CD4-positive, alpha-beta memory T cell (primary cell): ENCODE measurements around the gene PIP5K1A. TPM values are rescaled to one million over a fixed set of nuclear protein-coding genes. Genes with fewer than 3 reads are reported as not detected.

ENCODE experiments used
- CTCF ChIA-PET: fragments of 350-600 bp; sonication (Branson Sonifier 250); formaldehyde crosslinking; loops from one replicate; lab custom pipeline; 2021; ENCODE audit warnings: inconsistent platforms; ENCODE audit not compliant: partially characterized antibody; lab: Charles Lee
- POLR2A ChIA-PET: fragments of 350-600 bp; sonication (Branson Sonifier 250); formaldehyde crosslinking; loops from one replicate; lab custom pipeline; 2021; ENCODE audit not compliant: partially characterized antibody; lab: Charles Lee
- DNase-seq, 5 donors: peaks; one replicate each; pipeline versions ENCODE4 v3.0.0 to v3.0.0-alpha.2; 2020 to 2022; ENCODE audit warnings: mixed read lengths in 1 of 5
- H3K27ac ChIP-seq: one replicate; pipeline ENCODE4 v1.7.0; 2013; ENCODE audit warnings: low read depth, low read length
- H3K27me3 ChIP-seq: 2 replicates; pipeline ENCODE4 v1.7.0; 2013; ENCODE audit warnings: mild to moderate bottlenecking, low read length, moderate library complexity; ENCODE audit not compliant: insufficient read depth
- H3K36me3 ChIP-seq: 2 replicates; pipeline ENCODE4 v1.7.0; 2013; ENCODE audit warnings: mild to moderate bottlenecking, low read length, moderate library complexity; ENCODE audit not compliant: insufficient read depth
- H3K4me1 ChIP-seq: 2 replicates; pipeline ENCODE4 v1.7.0; 2013; ENCODE audit warnings: mild to moderate bottlenecking, low read length, moderate library complexity; ENCODE audit not compliant: insufficient read depth
- H3K4me3 ChIP-seq, 2 donors: one replicate each; pipeline ENCODE4 v1.7.0; 2013; ENCODE audit warnings: low read length in 2 of 2, mild to moderate bottlenecking in 1 of 2
- H3K9me3 ChIP-seq, 2 donors: one replicate each; pipeline ENCODE4 v1.7.0; 2013; ENCODE audit warnings: low read length in 2 of 2, control low read depth in 1 of 2; ENCODE audit not compliant: control insufficient read depth in 1 of 2
- H3K27ac Mint-ChIP-seq, 7 donors: one replicate each; pipeline ENCODE4 v1.8.0; 2020 to 2021; ENCODE audit warnings: mixed read lengths in 7 of 7, mild to moderate bottlenecking in 6 of 7, inconsistent platforms in 3 of 7, moderate library complexity in 3 of 7
- H3K27me3 Mint-ChIP-seq, 2 donors: one replicate each; pipeline ENCODE4 v1.8.0; 2020 to 2021; ENCODE audit warnings: mixed read lengths in 2 of 2
- H3K36me3 Mint-ChIP-seq, 2 donors: one replicate each; pipeline ENCODE4 v1.8.0; 2020 to 2021; ENCODE audit warnings: mixed read lengths in 2 of 2, inconsistent platforms in 1 of 2, mild to moderate bottlenecking in 1 of 2
- H3K4me1 Mint-ChIP-seq, 4 donors: one replicate each; pipeline ENCODE4 v1.8.0; 2020 to 2021; ENCODE audit warnings: mixed read lengths in 4 of 4, mild to moderate bottlenecking in 1 of 4
- H3K4me3 Mint-ChIP-seq, 8 donors: one replicate each; pipeline ENCODE4 v1.8.0; 2020 to 2021; ENCODE audit warnings: mixed read lengths in 8 of 8, mild to moderate bottlenecking in 7 of 8, moderate library complexity in 6 of 8, inconsistent platforms in 3 of 8
- H3K9me3 Mint-ChIP-seq, 8 donors: one replicate each; pipeline ENCODE4 v1.8.0; 2020 to 2021; ENCODE audit warnings: mixed read lengths in 8 of 8, mild to moderate bottlenecking in 5 of 8, inconsistent platforms in 3 of 8, moderate library complexity in 1 of 8
- intact Hi-C: fragments of 100-400 bp; cut with micrococcal nuclease; formaldehyde crosslinking; loops from one replicate; pipeline ENCODE4 v1.15.1; 2023
- polyA plus RNA-seq, 2 donors: library from polyadenylated mRNA; unstranded; fragments of 300-500 nt; fragmentation: Illumina TruSeq; gene quantifications; one replicate each; pipeline ENCODE4 v1.2.3, GENCODE V29; 2021
- total RNA-seq, 2 experiments: library from RNA; stranded (reverse); gene quantifications; one replicate each; pipeline ENCODE4 v1.2.3, GENCODE V29; 2021

Gene PIP5K1A
- total and polyA plus RNA-seq, 4 experiments from 2014 or later = 13.7 to 53.1 (median 33.5) TPM

GRCh38 chr1:151277249-151277648 is 78.9 kb downstream of the PIP5K1A start:
- H3K27ac ChIP-seq = no peak overlapping the region
- Mint-ChIP-seq H3K9me3 (peaks cover 0 to 6% (median 0%) of the 10 kb centered on the region in 8 donors), H3K27ac (peak overlapping the region in 1 of 7 donors; percentile 8), H3K4me1 (peaks cover 1 to 15% (median 9%) of the 10 kb centered on the region in 4 donors), H3K36me3 (peaks cover 4 to 14% of the 10 kb centered on the region in 2 donors), H3K4me3 (no peak overlapping the region), H3K27me3 (no peaks in the 10 kb centered on the region)
- H3K36me3 ChIP-seq = no peaks in the 10 kb centered on the region
- peaks cover 5% of the 10 kb centered on the region for H3K4me1 ChIP-seq
- ChIA-PET POLR2A (interaction anchor here (1.4 kb wide), 1 partner anchor 22 kb away, joined by 4 read pairs; no protein-coding TSS in a partner anchor), CTCF (interaction anchor here (1.2 to 1.6 kb wide), 2 partner anchors 24 to 63 kb away, joined by 6 to 7 read pairs; no protein-coding TSS in a partner anchor)
- H3K4me3 ChIP-seq = no peak overlapping the region
- intact Hi-C loops = no loop called here
- no peak for DNase-seq
- no peaks in the 10 kb centered on the region for H3K27me3 ChIP-seq
- no peaks in the 10 kb centered on the region for H3K9me3 ChIP-seq

GRCh38 chr1:151281225-151281968 is 83.0 kb downstream of the PIP5K1A start:
- Mint-ChIP-seq H3K36me3 (peaks cover 6 to 35% of the 10 kb centered on the region in 2 donors), H3K9me3 (peaks cover 0 to 8% (median 0%) of the 10 kb centered on the region in 8 donors), H3K4me3 (peak overlapping the region; percentile 94 to 99 (median 98)), H3K27ac (peak overlapping the region; percentile 96 to 100 (median 99)), H3K27me3 (no peaks in the 10 kb centered on the region), H3K4me1 (peaks cover 14 to 47% (median 33%) of the 10 kb centered on the region in 4 donors)
- intact Hi-C loops = loop anchor here (1.0 kb wide), 7 partner anchors 27 to 230 kb away; partner anchors contain the start of genes CGN, PI4KB, PIP5K1A and PSMB4
- Histone ChIP-seq H3K27me3 (no peaks in the 10 kb centered on the region), H3K36me3 (peaks cover 7% of the 10 kb centered on the region), H3K4me3 (peak overlapping the region; percentile 71 to 99), H3K27ac (peak overlapping the region; percentile 94), H3K9me3 (no peaks in the 10 kb centered on the region), H3K4me1 (peaks cover 25% of the 10 kb centered on the region)
- ChIA-PET CTCF (interaction anchor here (0.8 to 6.1 kb wide), 13 partner anchors 14 to 721 kb away, joined by 3 to 56 read pairs (median 4); partner anchors contain the start of genes PI4KB, PSMB4 and PSMD4), POLR2A (interaction anchor here (0.6 to 4.1 kb wide), 26 partner anchors 8 to 1394 kb away, joined by 3 to 50 read pairs (median 5); partner anchors contain the start of genes C1orf56, CDC42SE1, LYSMD1 and MINDY1)
- peak; percentile 93 to 98 (median 95) for DNase-seq

GRCh38 chr1:151281969-151282882 is 83.9 kb downstream of the PIP5K1A start, which contains the start of gene ZNF687:
ZNF687 (plus strand) TSS chr1:151282299; CDS start chr1:151286292, 3,993 bp downstream.
- Histone ChIP-seq H3K27ac (peak within 1 kb of the TSS; percentile 94), H3K36me3 (peaks cover 15% of the 10 kb centered on the region), H3K4me1 (peaks cover 25% of the 10 kb centered on the region), H3K27me3 (no peaks in the 10 kb centered on the region), H3K9me3 (no peaks in the 10 kb centered on the region), H3K4me3 (peak within 1 kb of the TSS; percentile 71 to 99)
- Mint-ChIP-seq H3K4me3 (peak within 1 kb of the TSS; percentile 95 to 99 (median 98)), H3K9me3 (peaks cover 0 to 6% (median 0%) of the 10 kb centered on the region in 8 donors), H3K4me1 (peaks cover 14 to 47% (median 33%) of the 10 kb centered on the region in 4 donors), H3K36me3 (peaks cover 10 to 41% of the 10 kb centered on the region in 2 donors), H3K27me3 (no peaks in the 10 kb centered on the region), H3K27ac (peak within 1 kb of the TSS; percentile 96 to 100 (median 99))
- ChIA-PET CTCF (interaction anchor here (0.8 to 6.1 kb wide), 11 partner anchors 13 to 722 kb away, joined by 3 to 56 read pairs (median 4); partner anchors contain the start of genes PI4KB, PSMB4 and PSMD4), POLR2A (interaction anchor here (0.6 to 4.1 kb wide), 30 partner anchors 7 to 1395 kb away, joined by 3 to 50 read pairs (median 5); partner anchors contain the start of genes C1orf56, CDC42SE1, LYSMD1 and MINDY1)
- intact Hi-C loops = loop anchor here (1.0 to 2.0 kb wide), 9 partner anchors 28 to 509 kb away; partner anchors contain the start of genes CGN, PI4KB, PIP5K1A and PSMB4
- DNase-seq = peak; percentile 99

- peak overlapping the region; percentile 94 for H3K27ac ChIP-seq
- H3K27me3 Mint-ChIP-seq = no peaks in the 10 kb centered on the region
Measured at GRCh38 chr1:151282883-151283725, 84.8 kb downstream of the PIP5K1A start.

GRCh38 chr1:151284013-151284577 is 85.7 kb downstream of the PIP5K1A start:
- intact Hi-C loops = no loop called here
- Mint-ChIP-seq H3K4me1 (peaks cover 14 to 55% (median 41%) of the 10 kb centered on the region in 4 donors), H3K9me3 (peaks cover 0 to 6% (median 0%) of the 10 kb centered on the region in 8 donors), H3K27me3 (no peaks in the 10 kb centered on the region), H3K4me3 (peak overlapping the region; percentile 15 to 99 (median 94)), H3K27ac (peak overlapping the region; percentile 85 to 97 (median 94)), H3K36me3 (peaks cover 16 to 57% of the 10 kb centered on the region in 2 donors)
- ChIA-PET CTCF (interaction anchor here (1.1 to 6.1 kb wide), 3 partner anchors 18 to 60 kb away, joined by 4 to 56 read pairs (median 10); no protein-coding TSS in a partner anchor), POLR2A (interaction anchor here (1.1 to 4.1 kb wide), 4 partner anchors 10 to 118 kb away, joined by 3 to 50 read pairs (median 24); partner anchors contain the start of gene PI4KB)
- Histone ChIP-seq H3K27ac (peak overlapping the region; percentile 94), H3K36me3 (peaks cover 34% of the 10 kb centered on the region), H3K9me3 (no peaks in the 10 kb centered on the region), H3K4me1 (peaks cover 25% of the 10 kb centered on the region), H3K4me3 (no peak overlapping the region), H3K27me3 (no peaks in the 10 kb centered on the region)
- DNase-seq = no peak

More at GRCh38 chr1:151282883-151283725, 84.8 kb downstream of the PIP5K1A start:
- Mint-ChIP-seq H3K27ac (peak overlapping the region; percentile 85 to 97 (median 93)), H3K9me3 (peaks cover 0 to 6% (median 0%) of the 10 kb centered on the region in 8 donors), H3K36me3 (peaks cover 10 to 47% of the 10 kb centered on the region in 2 donors), H3K4me1 (peaks cover 14 to 47% (median 33%) of the 10 kb centered on the region in 4 donors), H3K4me3 (peak overlapping the region; percentile 87 to 99 (median 95))
- peak in 4 of 5 donors; percentile 14 to 54 (median 23) for DNase-seq
- H3K36me3 ChIP-seq = peaks cover 24% of the 10 kb centered on the region
- no peaks in the 10 kb centered on the region for H3K27me3 ChIP-seq
- ChIA-PET POLR2A (interaction anchor here (0.5 to 4.1 kb wide), 12 partner anchors 11 to 117 kb away, joined by 3 to 50 read pairs (median 5); partner anchors contain the start of genes PI4KB, PSMB4 and PSMD4), CTCF (interaction anchor here (0.6 to 6.1 kb wide), 5 partner anchors 19 to 77 kb away, joined by 3 to 56 read pairs (median 4); no protein-coding TSS in a partner anchor)
- intact Hi-C loops = loop anchor here (1.0 to 2.0 kb wide), 2 partner anchors 93 to 508 kb away; partner anchors contain the start of genes TDRKH and VPS72
- H3K4me1 ChIP-seq = peaks cover 25% of the 10 kb centered on the region
- H3K4me3 ChIP-seq = peak overlapping the region; percentile 71 to 99
- H3K9me3 ChIP-seq = no peaks in the 10 kb centered on the region
